ENCODE data around the gene HNRNPM.
A peak's percentile ranks its signal among the peaks of the same experiment; 100 is the strongest.
"Not testable (repeated sequence)": the region's sequence is repeated elsewhere in the genome, so short reads cannot be mapped to it uniquely, and the experiment has no call there.

HNRNPM gene

DNA sequence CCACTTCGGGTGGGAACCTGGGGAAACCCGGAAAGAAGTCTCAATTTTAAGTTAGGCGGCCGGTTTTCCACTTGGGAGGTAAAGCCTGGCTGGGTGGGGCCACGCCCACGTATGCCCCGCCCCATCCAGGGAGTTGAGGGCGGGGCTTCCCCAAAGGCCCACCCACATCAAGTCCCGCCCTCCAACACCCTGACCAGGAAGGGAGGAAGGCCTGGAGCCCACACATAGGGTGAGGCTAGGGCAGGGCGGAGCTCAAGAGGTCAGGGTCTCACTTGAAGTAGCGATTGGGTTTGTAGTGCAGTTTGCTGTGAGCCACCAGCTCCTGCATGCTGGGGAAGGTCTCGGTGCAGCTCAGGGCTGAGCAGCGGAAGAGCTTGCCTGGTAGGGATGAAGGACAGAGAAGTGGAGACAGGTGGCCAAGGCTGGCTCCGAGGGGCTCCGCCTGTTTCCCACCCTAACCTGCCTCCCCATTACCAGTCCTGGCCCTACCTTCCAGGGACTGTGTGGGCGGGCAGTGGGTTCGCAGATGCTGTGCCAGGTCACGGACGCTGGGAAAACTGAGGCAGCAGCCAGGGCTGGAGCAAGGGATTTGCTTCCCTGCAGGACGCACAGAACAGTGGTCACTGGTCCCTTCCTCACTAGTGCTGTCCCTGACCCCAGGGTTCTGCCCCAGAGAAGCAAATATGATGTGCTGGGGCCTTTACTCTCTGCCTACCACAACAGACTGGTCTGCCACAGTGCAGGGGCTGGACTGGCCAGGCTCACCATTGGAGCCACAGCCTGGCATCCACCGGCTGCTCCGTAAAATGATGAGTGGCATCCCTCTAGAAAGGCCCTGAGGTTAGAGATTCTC lies 67.6 kb downstream of the HNRNPM start:
- Histone ChIP-seq H3K9me3 (ENCODE audit: insufficient read depth, low read depth, low read length) (no peaks in the 10 kb centered on the region), H3K9me2 (replicated peaks; ENCODE audit: low read depth, low read length) (no peaks in the 10 kb centered on the region), H3K4me2 (ENCODE audit: low read depth, low read length, poor library complexity, severe bottlenecking) (peak overlapping the region; percentile 99), H3K79me2 (ENCODE audit: insufficient read depth, low read length) (peaks cover 14% of the 10 kb centered on the region; the same call in 1 of the 2 replicates), H4K20me1 (ENCODE audit: insufficient read depth, low read length, poor library complexity, severe bottlenecking) (no peaks in the 10 kb centered on the region), H3K36me3 (ENCODE audit: insufficient read depth, low read length) (no peaks in the 10 kb centered on the region), H2AFZ (ENCODE audit: low read length) (no peak overlapping the region), H3F3A (ENCODE audit: low read depth) (no peaks in the 10 kb centered on the region), H3K4me3 (ENCODE audit: low read length, poor library complexity, severe bottlenecking) (peak overlapping the region; percentile 82), H3K4me1 (ENCODE audit: insufficient read depth, low read length, poor library complexity, severe bottlenecking) (peaks cover 29% of the 10 kb centered on the region), H3K9ac (ENCODE audit: low read depth, low read length, poor library complexity, severe bottlenecking) (peak overlapping the region; percentile 93), H3K27me3 (ENCODE audit: insufficient read depth, low read length, poor library complexity, severe bottlenecking) (no peaks in the 10 kb centered on the region)
- no peak for TF ChIP-seq EZH2phosphoT487 (IDR thresholded peaks at IDR 0.05; ENCODE audit: borderline replicate concordance)
- TF ChIP-seq, protein P1, sequence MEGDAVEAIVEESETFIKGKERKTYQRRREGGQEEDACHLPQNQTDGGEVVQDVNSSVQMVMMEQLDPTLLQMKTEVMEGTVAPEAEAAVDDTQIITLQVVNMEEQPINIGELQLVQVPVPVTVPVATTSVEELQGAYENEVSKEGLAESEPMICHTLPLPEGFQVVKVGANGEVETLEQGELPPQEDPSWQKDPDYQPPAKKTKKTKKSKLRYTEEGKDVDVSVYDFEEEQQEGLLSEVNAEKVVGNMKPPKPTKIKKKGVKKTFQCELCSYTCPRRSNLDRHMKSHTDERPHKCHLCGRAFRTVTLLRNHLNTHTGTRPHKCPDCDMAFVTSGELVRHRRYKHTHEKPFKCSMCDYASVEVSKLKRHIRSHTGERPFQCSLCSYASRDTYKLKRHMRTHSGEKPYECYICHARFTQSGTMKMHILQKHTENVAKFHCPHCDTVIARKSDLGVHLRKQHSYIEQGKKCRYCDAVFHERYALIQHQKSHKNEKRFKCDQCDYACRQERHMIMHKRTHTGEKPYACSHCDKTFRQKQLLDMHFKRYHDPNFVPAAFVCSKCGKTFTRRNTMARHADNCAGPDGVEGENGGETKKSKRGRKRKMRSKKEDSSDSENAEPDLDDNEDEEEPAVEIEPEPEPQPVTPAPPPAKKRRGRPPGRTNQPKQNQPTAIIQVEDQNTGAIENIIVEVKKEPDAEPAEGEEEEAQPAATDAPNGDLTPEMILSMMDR (conservative IDR thresholded peaks at IDR 0.05; ENCODE audit: low read length) = no peak

DNA sequence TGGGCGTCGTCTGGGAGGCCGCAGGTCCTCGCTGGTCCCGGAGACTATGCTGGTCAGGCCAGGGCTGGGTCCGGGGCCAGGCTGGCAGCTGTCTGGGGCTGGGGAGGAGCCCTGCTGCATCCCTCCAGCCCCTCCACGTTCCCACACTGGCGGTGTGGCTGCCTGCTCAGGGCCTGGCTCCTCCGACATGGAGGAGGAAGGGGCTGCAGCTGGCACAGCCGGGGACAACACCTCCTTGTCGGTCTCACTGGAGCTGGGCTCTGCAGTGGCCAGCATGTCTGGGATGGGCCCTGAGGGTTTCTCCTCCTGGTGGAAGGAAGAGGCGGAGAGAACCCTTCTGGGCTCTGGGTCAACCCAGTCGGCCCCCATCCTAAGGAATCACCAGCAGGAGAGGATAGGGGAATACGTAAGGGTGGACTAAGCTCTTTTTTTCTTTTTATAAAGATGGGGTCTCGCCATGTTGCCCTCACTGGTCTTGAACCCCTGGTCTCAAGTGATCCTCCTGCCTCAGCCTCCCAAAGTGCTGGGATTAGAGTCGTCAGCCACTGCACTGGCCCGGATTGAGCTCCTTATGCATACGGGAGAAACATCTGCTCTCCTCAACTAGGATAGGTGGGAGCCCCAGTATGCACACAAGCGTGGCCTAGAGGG lies 68.4 kb downstream of the HNRNPM start:
- peak overlapping the region; percentile 89 for H2AFZ ChIP-seq (ENCODE audit: low read length)

DNA sequence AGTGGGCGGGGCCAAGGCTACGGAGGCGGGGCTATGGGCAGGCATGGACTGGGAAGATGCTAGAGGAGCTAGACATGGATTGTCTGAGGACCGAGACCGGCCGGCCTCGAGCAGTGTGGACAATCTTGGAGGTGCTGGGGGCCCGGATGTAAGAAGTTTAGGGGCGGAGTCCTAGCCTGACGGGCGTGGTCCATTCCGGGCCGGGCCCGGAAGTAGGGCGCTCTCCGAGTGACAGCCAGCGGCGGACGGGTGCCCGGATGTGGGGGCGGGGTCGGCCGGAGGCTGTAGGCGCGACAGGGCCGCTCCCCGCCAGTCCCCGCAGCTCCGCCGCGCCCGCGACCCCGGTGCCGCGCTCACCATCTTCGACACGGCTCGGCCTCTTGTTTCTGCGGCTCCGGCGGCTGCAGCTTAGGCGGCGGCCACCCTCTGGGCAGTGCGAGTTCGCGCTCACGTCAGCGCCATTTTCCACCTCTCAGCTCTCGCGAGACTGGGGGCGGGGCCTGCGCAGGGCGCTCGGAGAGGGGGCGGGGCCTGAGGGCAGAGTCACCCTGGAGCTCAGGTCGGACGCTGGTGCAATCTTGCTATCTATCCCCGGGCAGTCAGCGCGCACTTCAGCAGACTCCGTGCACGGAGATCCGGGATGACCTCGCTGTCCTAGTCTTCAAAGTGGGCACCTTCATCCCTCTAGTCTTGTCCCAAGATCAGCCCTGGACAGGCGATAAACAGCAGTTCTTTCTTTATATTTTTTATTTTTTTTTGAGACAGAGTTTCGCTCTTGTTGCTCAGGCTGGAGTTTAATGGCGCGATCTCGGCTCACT lies 69.1 kb downstream of the HNRNPM start, which contains the start of gene ZNF414:
ZNF414 (minus strand) TSS at position 481 of the 818 bp plus-strand sequence; CDS start at position 360, 121 bp downstream.
- no peaks in the 10 kb centered on the region for H4K20me1 ChIP-seq (ENCODE audit: insufficient read depth, low read length, poor library complexity, severe bottlenecking)
- no peaks in the 10 kb centered on the region for H3K36me3 ChIP-seq (ENCODE audit: insufficient read depth, low read length)
- H3K4me2 ChIP-seq (ENCODE audit: low read depth, low read length, poor library complexity, severe bottlenecking) = peak within 1 kb of the TSS; percentile 99
- no peaks in the 10 kb centered on the region for H3K9me3 ChIP-seq (ENCODE audit: insufficient read depth, low read depth, low read length)
- TF ChIP-seq, protein P1 (conservative IDR thresholded peaks at IDR 0.05; ENCODE audit: low read length) = no peak
- TF ChIP-seq EZH2phosphoT487 (IDR thresholded peaks at IDR 0.05; ENCODE audit: borderline replicate concordance) = no peak
- H3F3A ChIP-seq (ENCODE audit: low read depth) = no peaks in the 10 kb centered on the region
- H3K4me3 ChIP-seq (ENCODE audit: low read length, poor library complexity, severe bottlenecking) = peak within 1 kb of the TSS; percentile 82
- H3K4me1 ChIP-seq (ENCODE audit: insufficient read depth, low read length, poor library complexity, severe bottlenecking) = peaks cover 38% of the 10 kb centered on the region
- peaks cover 14% of the 10 kb centered on the region; the same call in 1 of the 2 replicates for H3K79me2 ChIP-seq (ENCODE audit: insufficient read depth, low read length)
- no peaks in the 10 kb centered on the region for H3K27me3 ChIP-seq (ENCODE audit: insufficient read depth, low read length, poor library complexity, severe bottlenecking)
- H2AFZ ChIP-seq (ENCODE audit: low read length) = peak within 1 kb of the TSS; percentile 89
- peak within 1 kb of the TSS; percentile 93 for H3K9ac ChIP-seq (ENCODE audit: low read depth, low read length, poor library complexity, severe bottlenecking)
- no peaks in the 10 kb centered on the region for H3K9me2 ChIP-seq (replicated peaks; ENCODE audit: low read depth, low read length)

More for the DNA sequence above, 68.4 kb downstream of the HNRNPM start:
- peaks cover 37% of the 10 kb centered on the region for H3K4me1 ChIP-seq (ENCODE audit: insufficient read depth, low read length, poor library complexity, severe bottlenecking)
- H3F3A ChIP-seq (ENCODE audit: low read depth) = no peaks in the 10 kb centered on the region
- no peaks in the 10 kb centered on the region for H3K9me2 ChIP-seq (replicated peaks; ENCODE audit: low read depth, low read length)
- H3K27me3 ChIP-seq (ENCODE audit: insufficient read depth, low read length, poor library complexity, severe bottlenecking) = no peaks in the 10 kb centered on the region
- H3K4me3 ChIP-seq (ENCODE audit: low read length, poor library complexity, severe bottlenecking) = peak overlapping the region; percentile 82
- H3K36me3 ChIP-seq (ENCODE audit: insufficient read depth, low read length) = no peaks in the 10 kb centered on the region
- H4K20me1 ChIP-seq (ENCODE audit: insufficient read depth, low read length, poor library complexity, severe bottlenecking) = no peaks in the 10 kb centered on the region
- no peaks in the 10 kb centered on the region for H3K9me3 ChIP-seq (ENCODE audit: insufficient read depth, low read depth, low read length)
- H3K4me2 ChIP-seq (ENCODE audit: low read depth, low read length, poor library complexity, severe bottlenecking) = peak overlapping the region; percentile 99
- TF ChIP-seq, protein P1 (conservative IDR thresholded peaks at IDR 0.05; ENCODE audit: low read length) = no peak
- TF ChIP-seq EZH2phosphoT487 (IDR thresholded peaks at IDR 0.05; ENCODE audit: borderline replicate concordance) = no peak
- H3K79me2 ChIP-seq (ENCODE audit: insufficient read depth, low read length) = peaks cover 14% of the 10 kb centered on the region; the same call in 1 of the 2 replicates
- H3K9ac ChIP-seq (ENCODE audit: low read depth, low read length, poor library complexity, severe bottlenecking) = peak overlapping the region; percentile 93

DNA sequence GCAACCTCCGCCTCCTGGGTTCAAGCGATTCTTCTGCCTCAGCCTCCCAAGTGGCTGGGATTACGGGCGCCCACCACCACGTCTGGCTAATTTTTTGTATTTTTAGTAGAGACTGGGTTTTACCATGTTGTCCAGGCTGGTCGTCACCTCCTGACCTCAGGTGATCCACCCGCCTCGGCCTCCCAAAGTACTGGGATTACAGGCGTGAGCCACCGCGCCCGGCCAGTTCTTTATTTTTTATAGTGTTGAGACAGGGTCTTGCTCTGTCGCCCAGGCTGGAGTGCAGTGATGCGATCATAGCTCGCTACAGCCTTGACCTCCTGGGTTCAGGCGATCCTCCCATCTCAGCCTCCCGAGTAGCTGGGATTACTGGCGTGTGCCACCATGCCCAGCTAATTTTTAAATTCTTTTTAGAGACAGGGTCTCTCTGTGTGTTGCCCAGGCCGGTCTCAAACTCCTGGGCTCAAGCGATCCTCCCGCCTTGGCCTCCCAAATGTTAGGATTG lies 69.8 kb downstream of the HNRNPM start:
- H3K79me2 ChIP-seq (ENCODE audit: insufficient read depth, low read length) = peaks cover 14% of the 10 kb centered on the region; the same call in 1 of the 2 replicates

More for the DNA sequence above, 69.8 kb downstream of the HNRNPM start:
- not testable (repeated sequence) for H4K20me1 ChIP-seq (ENCODE audit: insufficient read depth, low read length, poor library complexity, severe bottlenecking); H3K9me3 ChIP-seq (ENCODE audit: insufficient read depth, low read depth, low read length); H3K27me3 ChIP-seq (ENCODE audit: insufficient read depth, low read length, poor library complexity, severe bottlenecking); H3F3A ChIP-seq (ENCODE audit: low read depth); H3K36me3 ChIP-seq (ENCODE audit: insufficient read depth, low read length); H3K9me2 ChIP-seq (replicated peaks; ENCODE audit: low read depth, low read length)
- Histone ChIP-seq H2AFZ (ENCODE audit: low read length) (peak overlapping the region; percentile 89; the same call in 1 of the 2 replicates), H3K4me3 (ENCODE audit: low read length, poor library complexity, severe bottlenecking) (peak overlapping the region; percentile 82), H3K9ac (ENCODE audit: low read depth, low read length, poor library complexity, severe bottlenecking) (peak overlapping the region; percentile 93), H3K4me2 (ENCODE audit: low read depth, low read length, poor library complexity, severe bottlenecking) (peak overlapping the region; percentile 86), H3K4me1 (ENCODE audit: insufficient read depth, low read length, poor library complexity, severe bottlenecking) (peaks cover 38% of the 10 kb centered on the region)
